Activated T-helper 1 cell treated with anti-CD3 and anti-CD28 coated beads, Interleukin-12 subunit alpha, Interleukin-12 subunit beta, Interleukin-2, Interleukin-4 antibody, amounts not matched to agents 30 ng/mL and 10 ng/mL and 1 ng/mL, durations not matched to agents 14 hours and 24 hours and 36 hours (primary cell): ENCODE measurements around the gene SLC24A3. TPM values are rescaled to one million over a fixed set of nuclear protein-coding genes. Genes with fewer than 3 reads are reported as not detected.
A peak's percentile ranks its signal among the peaks of the same experiment; 100 is the strongest.
"Not testable (repeated sequence)": the region's sequence is repeated elsewhere in the genome, so short reads cannot be mapped to it uniquely, and the experiment has no call there.

Experiments used
- DNase-seq: peaks from one replicate; pipeline ENCODE4 v3.0.0; 2021; ENCODE audit warnings: low spot score
- H3K27ac Mint-ChIP-seq: one replicate; pipeline ENCODE4 v1.8.0; 2021; ENCODE audit warnings: mild to moderate bottlenecking, mixed read lengths
- H3K27me3 Mint-ChIP-seq: one replicate; pipeline ENCODE4 v1.8.0; 2022; ENCODE audit warnings: mild to moderate bottlenecking, moderate library complexity, mixed read lengths; ENCODE audit not compliant: insufficient read depth
- H3K36me3 Mint-ChIP-seq: one replicate; pipeline ENCODE4 v1.8.0; 2021; ENCODE audit warnings: low read depth, mixed read lengths
- H3K4me1 Mint-ChIP-seq: one replicate; pipeline ENCODE4 v1.8.0; 2021; ENCODE audit warnings: low read depth, mixed read lengths
- H3K4me3 Mint-ChIP-seq: one replicate; pipeline ENCODE4 v1.8.0; 2021; ENCODE audit warnings: mild to moderate bottlenecking, moderate library complexity, mixed read lengths
- H3K9me3 Mint-ChIP-seq: one replicate; pipeline ENCODE4 v1.8.0; 2021; ENCODE audit warnings: mixed read lengths
- intact Hi-C: fragments of 100-400 bp; cut with micrococcal nuclease; formaldehyde crosslinking; loops from one replicate; pipeline ENCODE4 v1.15.1; 2024
- total RNA-seq: library from RNA; stranded (reverse); gene quantifications from 2 replicates; pipeline ENCODE4 v1.2.3, GENCODE V29; 2022

The SLC24A3 gene
- total RNA-seq, 1 donor from 2014 or later = not detected

DNA sequence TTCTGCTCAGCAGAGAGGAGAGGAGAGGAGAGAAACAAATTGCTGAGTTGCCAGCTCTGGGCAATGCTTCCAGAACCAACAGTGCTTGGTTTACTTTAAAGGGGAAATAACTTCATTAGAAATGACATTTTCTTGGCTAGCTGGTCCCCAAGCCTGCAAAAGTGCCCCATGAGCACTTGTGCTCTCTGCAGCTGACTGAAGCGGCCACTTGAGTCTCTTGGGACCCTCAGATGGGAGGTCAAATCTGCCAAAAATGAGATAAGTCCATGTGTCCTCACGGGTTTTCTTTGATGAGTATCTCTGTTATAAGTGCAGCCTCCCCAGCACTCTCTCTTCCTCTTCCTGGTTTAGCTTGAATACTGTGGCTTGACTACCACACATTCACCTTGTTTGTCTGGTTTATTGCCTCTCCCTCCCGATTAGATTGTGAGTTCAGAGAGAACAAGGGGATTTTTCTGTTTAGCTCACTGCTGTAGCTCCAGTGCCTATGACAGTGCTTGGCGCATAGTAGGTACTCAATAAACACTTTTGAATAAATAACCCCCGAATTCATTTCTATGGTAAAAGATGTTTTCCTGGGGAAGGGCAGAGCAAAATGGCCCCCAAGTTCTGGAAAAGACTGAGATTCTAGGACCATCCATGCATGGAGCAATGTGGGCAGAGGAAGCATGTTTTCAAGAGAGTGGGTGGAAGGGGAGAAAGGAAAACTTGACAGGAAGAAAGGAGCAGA, 538.6 kb downstream of the SLC24A3 start:
- intact Hi-C loops = no loop called here
- Mint-ChIP-seq H3K27me3 (peaks cover 4% of the 10 kb centered on the region), H3K27ac (no peak overlapping the region), H3K4me1 (no peaks in the 10 kb centered on the region), H3K9me3 (peaks cover 2% of the 10 kb centered on the region), H3K36me3 (no peaks in the 10 kb centered on the region), H3K4me3 (no peak overlapping the region)
- no peak for DNase-seq

- H3K27ac Mint-ChIP-seq, H3K4me1 Mint-ChIP-seq, H3K4me3 Mint-ChIP-seq, intact Hi-C loops, DNase-seq, H3K36me3 Mint-ChIP-seq, H3K9me3 Mint-ChIP-seq: not testable (repeated sequence)
- H3K27me3 Mint-ChIP-seq = peaks cover 19% of the 10 kb centered on the region
These were observed 541.8 kb downstream of the SLC24A3 start for GRCh38 chr20:19754201-19754600.

DNA sequence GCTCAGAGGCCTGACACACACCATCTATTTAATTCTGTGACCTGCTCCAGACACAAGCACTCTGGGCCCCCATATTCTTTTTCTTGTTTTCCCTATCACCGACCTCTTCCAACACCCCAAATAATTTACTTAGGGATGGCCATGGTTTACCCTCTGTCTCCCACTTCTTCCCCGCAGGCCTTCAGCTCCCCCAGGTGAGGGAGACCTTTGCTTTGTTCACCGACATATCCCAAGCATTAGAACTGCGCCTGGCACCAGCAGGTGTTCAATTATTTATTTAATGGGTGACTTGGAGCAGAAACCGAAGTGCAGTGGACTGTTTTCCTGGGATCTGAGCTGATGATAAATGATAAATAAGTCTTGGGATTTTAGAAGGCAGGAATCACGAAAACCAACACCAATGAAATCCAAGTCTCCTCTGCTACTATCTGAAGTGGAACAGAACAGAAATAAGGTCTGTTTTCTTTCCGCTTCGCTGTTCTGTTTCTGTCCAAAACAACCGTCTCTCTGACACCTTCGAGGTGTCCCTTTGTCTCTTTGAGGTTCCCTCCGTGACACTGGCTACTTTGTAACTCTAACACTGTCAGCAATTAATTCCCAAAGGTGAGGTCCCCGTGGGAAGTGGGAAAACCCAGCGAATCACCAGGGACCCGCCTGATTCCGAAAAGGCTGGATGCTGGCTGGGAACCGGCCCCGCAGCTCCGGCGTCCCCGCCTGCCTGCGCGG, 544.5 kb downstream of the SLC24A3 start:
- intact Hi-C loops = no loop called here
- no peak for DNase-seq
- peaks cover 28% of the 10 kb centered on the region for H3K27me3 Mint-ChIP-seq
- H3K36me3 Mint-ChIP-seq = no peaks in the 10 kb centered on the region
- no peaks in the 10 kb centered on the region for H3K4me1 Mint-ChIP-seq
- H3K27ac Mint-ChIP-seq = no peak overlapping the region
- H3K4me3 Mint-ChIP-seq = no peak overlapping the region
- no peaks in the 10 kb centered on the region for H3K9me3 Mint-ChIP-seq

DNA sequence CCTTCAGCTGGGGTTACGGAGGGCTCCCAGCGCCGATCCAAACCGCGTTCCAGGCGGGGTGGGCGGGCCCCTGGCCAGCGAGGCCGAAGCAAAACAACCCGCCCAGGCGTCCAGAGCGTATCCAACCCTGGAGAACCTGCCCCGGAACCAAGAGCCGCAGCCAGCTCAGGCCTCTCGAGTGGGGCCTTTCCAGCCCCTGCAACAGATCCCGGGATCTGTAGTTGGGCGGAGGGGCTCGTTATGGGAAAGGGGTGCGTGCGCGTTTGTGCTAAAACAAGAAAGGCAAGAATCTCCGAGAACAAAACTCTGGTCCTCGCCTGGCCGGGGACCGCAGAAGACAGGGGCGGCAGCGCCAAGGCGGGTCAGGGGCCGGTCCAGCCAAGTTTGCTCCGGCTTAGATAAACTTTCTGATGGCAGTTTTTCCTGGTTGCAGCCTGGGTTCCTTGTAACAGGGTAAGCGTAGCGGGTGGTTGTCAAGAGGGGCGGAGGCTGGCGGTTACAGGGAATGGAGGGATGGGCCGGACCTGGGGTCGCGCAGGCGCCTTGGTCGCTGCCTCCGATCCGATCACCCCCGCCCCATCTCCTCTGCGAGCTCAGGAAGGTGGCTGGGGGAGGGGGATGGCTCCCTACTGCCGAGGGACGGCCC, 545.2 kb downstream of the SLC24A3 start:
- Mint-ChIP-seq H3K27me3 (peaks cover 28% of the 10 kb centered on the region), H3K36me3 (no peaks in the 10 kb centered on the region), H3K4me3 (peak overlapping the region; percentile 39), H3K27ac (no peak overlapping the region), H3K9me3 (no peaks in the 10 kb centered on the region), H3K4me1 (no peaks in the 10 kb centered on the region)
- intact Hi-C loops = no loop called here
- no peak for DNase-seq

GRCh38 chr20:19758133-19758500, 545.7 kb downstream of the SLC24A3 start, which contains the start of gene RIN2:
RIN2 (plus strand) TSS chr20:19758258; CDS start chr20:19889602, 131,344 bp downstream.
- intact Hi-C loops = no loop called here
- Mint-ChIP-seq H3K9me3 (no peaks in the 10 kb centered on the region), H3K4me1 (no peaks in the 10 kb centered on the region), H3K4me3 (peak within 1 kb of the TSS; percentile 39), H3K27ac (no peak within 1 kb of the TSS), H3K36me3 (no peaks in the 10 kb centered on the region), H3K27me3 (peaks cover 28% of the 10 kb centered on the region)
- no peak for DNase-seq

DNA sequence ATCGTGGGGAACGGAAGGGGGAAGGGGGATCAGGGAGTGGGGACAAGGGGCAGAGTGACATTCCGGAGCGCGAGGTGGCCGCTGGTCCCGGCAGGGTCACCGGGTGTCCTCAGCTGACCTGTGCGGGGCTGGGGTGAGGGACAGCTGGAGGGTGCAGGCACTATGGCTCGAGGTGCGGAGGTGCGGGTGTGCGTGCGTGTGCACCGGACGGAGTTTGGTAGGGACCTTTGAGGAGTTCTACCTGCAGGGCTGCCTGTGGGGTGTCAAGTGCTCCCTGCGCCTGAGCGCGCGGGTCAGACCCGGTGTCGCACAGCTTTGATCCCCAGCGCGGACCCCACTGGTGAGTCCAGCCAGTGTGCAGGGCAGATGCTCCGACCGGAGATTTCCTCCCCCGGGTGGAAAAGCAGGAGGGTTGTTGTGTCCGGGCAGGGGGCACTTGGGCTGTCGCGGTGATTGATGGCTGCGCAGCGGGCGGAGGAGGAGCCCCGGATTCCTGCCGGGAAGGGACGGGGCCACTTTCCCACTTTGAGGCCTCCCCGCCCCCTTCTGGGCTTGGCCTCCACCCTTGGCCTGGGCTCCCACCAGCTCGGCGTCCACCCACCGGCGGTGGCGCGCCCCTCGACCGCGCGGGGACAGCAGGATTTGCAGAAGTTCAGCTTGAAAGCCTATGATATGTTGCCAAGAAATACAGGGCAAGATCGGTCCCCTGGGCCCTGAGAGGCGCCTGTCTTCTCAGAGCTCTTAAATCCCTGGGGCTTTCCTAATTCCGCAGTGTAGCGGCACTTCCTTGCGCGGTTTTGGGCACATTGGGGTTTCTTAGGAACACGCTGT, 546.3 kb downstream of the SLC24A3 start:
- H3K4me1 Mint-ChIP-seq = no peaks in the 10 kb centered on the region
- no peaks in the 10 kb centered on the region for H3K36me3 Mint-ChIP-seq
- no peak overlapping the region for H3K27ac Mint-ChIP-seq
- H3K4me3 Mint-ChIP-seq = no peak overlapping the region
- no peaks in the 10 kb centered on the region for H3K9me3 Mint-ChIP-seq
- intact Hi-C loops = no loop called here
- H3K27me3 Mint-ChIP-seq = peaks cover 28% of the 10 kb centered on the region
- DNase-seq = no peak

DNA sequence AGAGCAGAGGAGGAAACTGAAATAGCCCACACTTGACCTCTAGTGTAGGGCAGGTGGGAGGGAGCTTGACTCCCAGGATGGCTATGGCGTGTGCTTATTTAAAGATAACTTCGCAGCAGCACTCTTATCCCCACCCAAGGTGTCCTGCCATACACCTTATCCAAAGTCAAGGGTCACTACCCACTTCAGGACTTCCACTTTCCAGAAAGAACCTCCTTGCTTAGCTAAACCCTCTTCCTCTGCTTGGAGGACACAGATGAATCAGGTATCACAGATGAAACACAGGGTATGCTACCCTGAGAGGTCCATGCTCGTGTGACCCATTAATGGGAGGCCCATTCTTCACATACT, 547.9 kb downstream of the SLC24A3 start:
- no peak for DNase-seq
- intact Hi-C loops = no loop called here
- H3K9me3 Mint-ChIP-seq = no peaks in the 10 kb centered on the region
- H3K27ac Mint-ChIP-seq = no peak overlapping the region
- H3K4me1 Mint-ChIP-seq = no peaks in the 10 kb centered on the region
- H3K27me3 Mint-ChIP-seq = peaks cover 28% of the 10 kb centered on the region
- H3K4me3 Mint-ChIP-seq = no peak overlapping the region
- no peaks in the 10 kb centered on the region for H3K36me3 Mint-ChIP-seq

- intact Hi-C loops = no loop called here
- no peak overlapping the region for H3K4me3 Mint-ChIP-seq
- H3K27ac Mint-ChIP-seq = no peak overlapping the region
- no peaks in the 10 kb centered on the region for H3K4me1 Mint-ChIP-seq
- DNase-seq = no peak
- H3K36me3 Mint-ChIP-seq = no peaks in the 10 kb centered on the region
- peaks cover 24% of the 10 kb centered on the region for H3K27me3 Mint-ChIP-seq
- no peaks in the 10 kb centered on the region for H3K9me3 Mint-ChIP-seq
These were observed 548.9 kb downstream of the SLC24A3 start for GRCh38 chr20:19761326-19761725.

- peaks cover 19% of the 10 kb centered on the region for H3K27me3 Mint-ChIP-seq
- H3K9me3 Mint-ChIP-seq = no peaks in the 10 kb centered on the region
- no peak for DNase-seq
- intact Hi-C loops = no loop called here
- no peaks in the 10 kb centered on the region for H3K36me3 Mint-ChIP-seq
- no peak overlapping the region for H3K27ac Mint-ChIP-seq
- no peak overlapping the region for H3K4me3 Mint-ChIP-seq
- H3K4me1 Mint-ChIP-seq = no peaks in the 10 kb centered on the region
These were observed 549.4 kb downstream of the SLC24A3 start for GRCh38 chr20:19761841-19762240.

- no peak overlapping the region for H3K27ac Mint-ChIP-seq
- peaks cover 12% of the 10 kb centered on the region for H3K27me3 Mint-ChIP-seq
- DNase-seq = no peak
- H3K4me1 Mint-ChIP-seq = no peaks in the 10 kb centered on the region
- intact Hi-C loops = no loop called here
- H3K4me3 Mint-ChIP-seq = no peak overlapping the region
- H3K9me3 Mint-ChIP-seq = no peaks in the 10 kb centered on the region
- H3K36me3 Mint-ChIP-seq = no peaks in the 10 kb centered on the region
These were observed 551.8 kb downstream of the SLC24A3 start for GRCh38 chr20:19764207-19764606.

- H3K9me3 Mint-ChIP-seq = no peaks in the 10 kb centered on the region
- no peaks in the 10 kb centered on the region for H3K36me3 Mint-ChIP-seq
- H3K4me1 Mint-ChIP-seq = no peaks in the 10 kb centered on the region
- H3K27ac Mint-ChIP-seq = no peak overlapping the region
- no peak for DNase-seq
- intact Hi-C loops = no loop called here
- H3K27me3 Mint-ChIP-seq = peaks cover 6% of the 10 kb centered on the region
- no peak overlapping the region for H3K4me3 Mint-ChIP-seq
These were observed 552.8 kb downstream of the SLC24A3 start for GRCh38 chr20:19765266-19765665.

DNA sequence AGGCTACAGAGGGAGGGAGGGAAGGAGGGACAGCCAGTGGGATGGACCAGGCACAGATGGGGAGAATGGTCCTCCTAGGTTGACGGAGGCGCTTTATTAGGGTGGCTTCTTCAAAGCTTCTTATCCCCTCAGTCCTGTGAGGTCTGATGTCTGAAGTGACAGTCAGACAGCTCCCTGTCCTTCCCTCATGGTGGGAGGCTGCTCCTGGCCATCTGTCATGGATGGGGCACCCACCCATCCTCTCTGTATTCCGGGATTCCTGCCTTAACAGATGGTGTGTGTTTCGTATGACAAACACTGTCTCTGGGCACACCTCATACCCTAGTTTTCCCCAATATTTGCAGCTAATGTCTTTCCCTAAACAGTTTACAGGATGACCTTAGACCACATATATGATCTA, 553.5 kb downstream of the SLC24A3 start:
- intact Hi-C loops = no loop called here
- H3K4me1 Mint-ChIP-seq = no peaks in the 10 kb centered on the region
- no peaks in the 10 kb centered on the region for H3K9me3 Mint-ChIP-seq
- H3K27ac Mint-ChIP-seq = no peak overlapping the region
- no peaks in the 10 kb centered on the region for H3K36me3 Mint-ChIP-seq
- DNase-seq = no peak
- H3K27me3 Mint-ChIP-seq = peaks cover 1% of the 10 kb centered on the region
- H3K4me3 Mint-ChIP-seq = no peak overlapping the region
